NCI-H187 treated with DMSO at 0.1 percent for 48 hours (cell line): ENCODE data around the gene ZNF92.
"Not testable (repeated sequence)": the region's sequence is repeated elsewhere in the genome, so short reads cannot be mapped to it uniquely, and the experiment has no call there.

Experiments
- DNase-seq: peaks from one replicate; lab custom pipeline; 2025; lab: John Stamatoyannopoulos, UW

Gene ZNF92

GRCh38 chr7:65429642-65430343 lies 56.1 kb downstream of the ZNF92 start:
- DNase-seq = no peak

GRCh38 chr7:65430344-65431186 lies 56.9 kb downstream of the ZNF92 start:
- DNase-seq = no peak

GRCh38 chr7:65434307-65434706 lies 60.7 kb downstream of the ZNF92 start:
- no peak for DNase-seq

- DNase-seq = no peak
Observed at GRCh38 chr7:65436163-65436562, 62.5 kb downstream of the ZNF92 start.

GRCh38 chr7:65438598-65438997 lies 64.9 kb downstream of the ZNF92 start:
- DNase-seq = no peak

GRCh38 chr7:65441010-65441409 lies 67.4 kb downstream of the ZNF92 start:
- DNase-seq = no peak

GRCh38 chr7:65444205-65444842 lies 70.7 kb downstream of the ZNF92 start:
- no peak for DNase-seq

GRCh38 chr7:65444899-65445823 lies 71.5 kb downstream of the ZNF92 start:
- DNase-seq = no peak

GRCh38 chr7:65447041-65447440 lies 73.4 kb downstream of the ZNF92 start:
- not testable (repeated sequence) for DNase-seq

- DNase-seq = no peak
Observed at GRCh38 chr7:65448816-65449504, 75.3 kb downstream of the ZNF92 start.

GRCh38 chr7:65449505-65449852 lies 75.8 kb downstream of the ZNF92 start:
- no peak for DNase-seq
